Natural killer cell (primary cell): ENCODE measurements around the gene GAMT. TPM values are rescaled to one million over a fixed set of nuclear protein-coding genes. Genes with fewer than 3 reads are reported as not detected.

Experiments
- ATAC-seq, 3 donors: fragments of 150-1000 bp in 2 of 3; fragments of 200-7000 bp in 1 of 3; cut with Tn5 transposase; 1 replicate in 1 of 3; 2 replicates in 2 of 3; pipeline ENCODE4 v1.10.0; 2021; ENCODE audit warnings: mild to moderate bottlenecking in 2 of 3, moderate library complexity in 2 of 3
- DNase-seq, 2 donors: peaks; one replicate each; pipeline versions ENCODE4 v3.0.0 to v3.0.0-alpha.2; 2013 to 2021; ENCODE audit warnings: mixed read lengths in 1 of 2
- H3K27ac ChIP-seq: one replicate; pipeline ENCODE4 v1.5.1; 2013; ENCODE audit warnings: mild to moderate bottlenecking, low read length
- H3K27me3 ChIP-seq: one replicate; pipeline ENCODE4 v1.6.1; 2013; ENCODE audit warnings: low read length; ENCODE audit not compliant: control insufficient read depth, insufficient read depth
- H3K36me3 ChIP-seq: one replicate; pipeline ENCODE4 v1.6.1; 2013; ENCODE audit warnings: low read length; ENCODE audit not compliant: control insufficient read depth, insufficient read depth
- H3K4me1 ChIP-seq: one replicate; pipeline ENCODE4 v1.6.1; 2013; ENCODE audit warnings: low read length; ENCODE audit not compliant: control insufficient read depth, insufficient read depth
- H3K4me3 ChIP-seq: one replicate; pipeline ENCODE4 v1.5.1; 2013; ENCODE audit warnings: low read length
- H3K9me3 ChIP-seq: one replicate; pipeline ENCODE4 v1.6.1; 2013; ENCODE audit warnings: low read length; ENCODE audit not compliant: control insufficient read depth, insufficient read depth
- H3K27ac Mint-ChIP-seq, 2 donors: one replicate each; pipeline ENCODE4 v1.8.0; 2022; ENCODE audit warnings: mild to moderate bottlenecking in 2 of 2, mixed read lengths in 2 of 2, moderate library complexity in 1 of 2
- H3K27me3 Mint-ChIP-seq, 2 donors: one replicate each; pipeline ENCODE4 v1.8.0; 2022; ENCODE audit warnings: low read depth in 2 of 2, mixed read lengths in 2 of 2
- H3K36me3 Mint-ChIP-seq: one replicate; pipeline ENCODE4 v1.8.0; 2022; ENCODE audit warnings: mixed read lengths
- H3K4me1 Mint-ChIP-seq, 2 donors: one replicate each; pipeline ENCODE4 v1.8.0; 2022; ENCODE audit warnings: mixed read lengths in 2 of 2
- H3K4me3 Mint-ChIP-seq: one replicate; pipeline ENCODE4 v1.8.0; 2022; ENCODE audit warnings: mild to moderate bottlenecking, moderate library complexity, mixed read lengths
- H3K9me3 Mint-ChIP-seq, 2 donors: one replicate each; pipeline ENCODE4 v1.8.0; 2022; ENCODE audit warnings: mixed read lengths in 2 of 2
- CTCF ChIP-seq: fragments of 200-600 bp; IDR thresholded peaks from one replicate; pipeline ENCODE4 v1.8.0; 2022; ENCODE audit warnings: antibody characterized with exemption
- WGBS: methylation state at CpG from one replicate; pipeline ENCODE4 v1.1.7; 2013; ENCODE audit warnings: missing lambda C conversion rate; ENCODE audit not compliant: insufficient coverage; 5-methylcytosine and 5-hydroxymethylcytosine counted together
- intact Hi-C: fragments of 100-400 bp; cut with micrococcal nuclease; formaldehyde crosslinking; loops from one replicate; pipeline ENCODE4 v1.14.2; 2022
- total RNA-seq, 4 donors: library from RNA; stranded (reverse); fragments of 120-200 nt in 1 of 4; gene quantifications; one replicate each; pipeline versions ENCODE4 v1.2.3 to v1.2.4, GENCODE V29; 2013 to 2022

GAMT gene
- total RNA-seq, 3 donors from 2014 or later (not counting 1 experiment from before 2014, with no cell fraction given): 5.1 to 7.5 (median 7.1) TPM

DNA sequence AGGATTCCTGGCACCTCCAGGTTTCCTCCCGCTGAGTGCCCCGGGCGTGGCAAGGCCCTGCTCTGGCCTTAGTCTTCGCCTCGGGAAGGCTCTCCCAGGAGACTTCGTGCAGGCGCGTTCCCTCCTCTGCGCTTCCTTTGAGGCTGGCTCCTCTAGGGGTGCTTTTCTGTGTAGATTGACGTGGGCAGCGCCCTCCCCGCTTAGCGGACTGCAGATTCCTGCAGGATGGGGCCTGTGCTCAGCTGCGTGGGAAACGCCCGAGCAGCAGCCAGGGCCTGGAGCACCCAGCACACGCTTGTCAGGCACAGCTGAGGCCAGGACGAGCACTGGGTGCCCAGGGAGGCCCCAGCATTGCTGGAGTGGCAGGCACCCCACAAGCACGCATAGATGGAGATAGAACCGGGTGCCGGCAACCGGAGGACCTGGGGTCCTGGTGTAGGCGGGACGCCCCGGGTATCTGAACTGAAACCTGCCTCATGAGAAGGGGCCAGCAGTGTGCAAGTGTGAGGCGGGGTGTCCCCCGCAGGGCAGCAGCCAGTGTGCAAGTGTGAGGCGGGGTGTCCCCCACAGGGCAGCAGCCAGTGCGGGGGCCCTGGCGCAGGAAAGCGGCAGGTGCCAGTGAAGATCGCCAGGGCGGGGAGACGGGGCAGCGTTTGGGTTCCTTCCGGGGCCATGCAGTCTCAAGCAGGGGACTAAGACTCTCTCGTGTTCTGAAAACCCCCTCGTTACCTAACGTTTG lies 14.2 kb downstream of the GAMT start:
- peaks cover 23% of the 10 kb centered on the region for H3K36me3 ChIP-seq
- no peak for ATAC-seq
- WGBS: 96% methylated on average over 39 of the region's 39 CpGs

DNA sequence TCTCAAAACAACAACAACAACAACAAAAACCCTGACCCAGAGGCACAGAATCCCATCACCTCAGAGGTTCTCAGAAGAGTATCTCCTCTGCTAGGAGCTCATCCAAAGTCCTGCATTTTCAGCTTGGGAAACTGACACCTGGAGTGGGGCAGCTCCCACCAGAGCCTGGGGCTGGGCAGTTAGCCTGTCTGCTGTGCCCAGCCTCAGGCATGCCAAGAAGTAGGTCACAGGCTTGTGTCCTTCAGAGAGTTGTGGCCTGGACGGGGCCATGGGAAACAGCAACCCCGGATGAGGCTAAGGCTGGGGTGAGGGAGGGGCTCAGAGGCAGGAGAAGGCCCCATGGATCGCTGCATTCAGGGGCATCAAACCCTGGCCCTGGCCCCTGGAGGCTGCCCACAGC lies 15.5 kb downstream of the GAMT start:
- TF ChIP-seq CTCF: no peak
- intact Hi-C loops: no loop called here
- no peaks in the 10 kb centered on the region for H3K9me3 ChIP-seq
- no peak overlapping the region for H3K4me3 ChIP-seq
- no peaks in the 10 kb centered on the region for H3K27me3 ChIP-seq
- H3K36me3 ChIP-seq: peaks cover 18% of the 10 kb centered on the region
- no peak for ATAC-seq
- Mint-ChIP-seq H3K36me3 (no peaks in the 10 kb centered on the region), H3K9me3 (no peaks in the 10 kb centered on the region), H3K27ac (no peak overlapping the region), H3K4me3 (no peak overlapping the region), H3K27me3 (peaks cover 6% of the 10 kb centered on the region in 2 donors), H3K4me1 (peaks cover 17 to 31% of the 10 kb centered on the region in 2 donors)
- H3K27ac ChIP-seq: no peak overlapping the region
- H3K4me1 ChIP-seq: peaks cover 18% of the 10 kb centered on the region
- DNase-seq: no peak
- 98% methylated on average over 3 of the region's 3 CpGs for WGBS

More for the DNA sequence above, 14.2 kb downstream of the GAMT start:
- Histone ChIP-seq H3K27ac (no peak overlapping the region), H3K9me3 (no peaks in the 10 kb centered on the region), H3K4me3 (no peak overlapping the region), H3K27me3 (no peaks in the 10 kb centered on the region), H3K4me1 (peaks cover 18% of the 10 kb centered on the region)
- Mint-ChIP-seq H3K27me3 (peaks cover 6% of the 10 kb centered on the region in 2 donors), H3K27ac (no peak overlapping the region), H3K4me1 (peaks cover 17 to 31% of the 10 kb centered on the region in 2 donors), H3K4me3 (peak overlapping the region; percentile 4), H3K36me3 (no peaks in the 10 kb centered on the region), H3K9me3 (no peaks in the 10 kb centered on the region)
- intact Hi-C loops: no loop called here
- TF ChIP-seq CTCF: no peak
- DNase-seq: no peak

DNA sequence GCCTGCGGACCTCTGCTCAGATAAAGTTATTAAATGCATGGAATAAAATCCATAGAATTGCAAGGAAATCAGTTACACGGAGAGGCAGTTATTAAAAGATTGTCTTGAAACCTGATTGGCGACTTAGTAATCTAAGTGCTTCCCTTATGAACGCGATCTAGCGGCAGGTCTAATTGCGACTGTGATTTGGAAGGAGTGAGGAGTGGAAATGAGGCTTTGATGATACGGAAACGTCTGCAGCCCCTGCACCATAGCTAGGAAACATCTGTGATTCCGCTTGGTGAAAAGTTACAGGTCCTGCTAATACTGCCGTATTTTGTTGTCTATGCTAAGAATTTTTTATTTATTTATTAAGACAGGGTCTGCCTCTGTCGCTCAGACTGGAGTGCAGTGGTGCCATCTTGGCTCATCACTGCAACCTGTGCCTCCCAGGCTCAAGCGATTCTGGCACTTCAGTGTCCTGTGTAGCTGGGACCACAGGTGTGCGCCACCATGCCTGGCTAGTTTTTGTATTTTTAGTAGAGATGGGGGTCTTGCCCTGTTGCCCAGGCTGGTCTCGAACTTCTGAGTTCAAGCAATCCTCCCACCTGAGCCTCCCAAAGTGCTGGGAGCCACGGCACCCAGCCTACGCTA lies 16.7 kb downstream of the GAMT start:
- Mint-ChIP-seq H3K27me3 (peaks cover 6% of the 10 kb centered on the region in 2 donors), H3K27ac (peak overlapping the region; percentile 100), H3K4me1 (peaks cover 17 to 31% of the 10 kb centered on the region in 2 donors), H3K36me3 (no peaks in the 10 kb centered on the region), H3K4me3 (peak overlapping the region; percentile 97), H3K9me3 (no peaks in the 10 kb centered on the region)
- peaks cover 11% of the 10 kb centered on the region for H3K36me3 ChIP-seq
- ATAC-seq (no peak), DNase-seq (peak in 1 of 2 donors; percentile 41)
- H3K27ac ChIP-seq: peak overlapping the region; percentile 93
- no peaks in the 10 kb centered on the region for H3K27me3 ChIP-seq
- intact Hi-C loops: no loop called here
- H3K4me3 ChIP-seq: peak overlapping the region; percentile 94
- peaks cover 18% of the 10 kb centered on the region for H3K4me1 ChIP-seq
- no peak for TF ChIP-seq CTCF
- H3K9me3 ChIP-seq: no peaks in the 10 kb centered on the region
- 29% methylated on average over 17 of the region's 17 CpGs for WGBS
